NCI-H2196 treated with DMSO at 0.1 percent for 48 hours (cell line): ENCODE data around the gene MAPK13.

Experiments used
- DNase-seq: peaks from one replicate; lab custom pipeline; 2025; ENCODE audit not compliant: unreplicated experiment; lab: John Stamatoyannopoulos, UW

The MAPK13 gene

DNA sequence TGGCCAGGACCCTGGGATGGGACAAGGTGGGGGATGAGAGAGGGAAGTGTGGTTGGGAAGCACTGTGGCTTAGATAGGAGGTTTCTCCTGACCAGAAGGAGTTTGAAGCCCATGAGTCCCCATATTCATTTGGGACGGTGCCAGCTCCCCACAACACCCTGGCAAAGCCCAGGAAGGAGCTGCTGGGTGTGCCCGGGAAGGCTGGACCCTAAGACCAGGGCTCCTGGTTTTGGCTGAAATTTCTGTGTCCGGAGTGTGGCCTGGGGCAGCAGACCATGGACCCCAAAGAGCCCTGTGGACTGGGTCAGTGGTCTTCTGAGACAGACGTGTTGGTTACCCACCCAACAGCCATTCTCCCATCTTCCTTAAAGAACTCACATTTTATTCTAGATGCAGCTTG is 15.2 kb downstream of the MAPK13 start:
- no peak for DNase-seq

- no peak for DNase-seq
Measured at GRCh38 chr6:36147294-36147693, 17.0 kb downstream of the MAPK13 start.

GRCh38 chr6:36149476-36149875 is 19.2 kb downstream of the MAPK13 start:
- DNase-seq = no peak

- no peak for DNase-seq
Measured at GRCh38 chr6:36150283-36150682, 20.0 kb downstream of the MAPK13 start.

GRCh38 chr6:36154286-36154685 is 24.0 kb downstream of the MAPK13 start:
- DNase-seq = no peak

DNA sequence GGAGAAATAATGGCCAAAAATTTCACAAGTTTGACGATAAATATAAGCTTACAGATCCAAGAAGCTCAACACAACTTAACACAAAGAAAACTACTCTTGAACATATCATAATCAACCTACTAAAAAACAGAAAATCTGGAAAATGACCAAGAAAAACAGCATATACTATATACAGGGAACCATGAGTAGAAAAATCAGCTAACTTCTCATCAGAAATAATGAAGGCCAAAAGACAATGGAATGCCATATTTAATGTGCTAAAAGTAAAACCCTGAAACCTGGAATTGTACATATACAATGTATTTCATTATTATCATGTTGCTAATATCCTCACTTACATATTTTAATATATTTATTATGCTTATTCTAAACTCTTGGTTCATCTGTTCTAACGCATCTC is 25.3 kb downstream of the MAPK13 start:
- no peak for DNase-seq

GRCh38 chr6:36160147-36160760 is 29.9 kb downstream of the MAPK13 start:
- DNase-seq = no peak

GRCh38 chr6:36169023-36170007 is 39.0 kb downstream of the MAPK13 start:
- no peak for DNase-seq

- no peak for DNase-seq
Measured at GRCh38 chr6:36170704-36171103, 40.4 kb downstream of the MAPK13 start.

GRCh38 chr6:36171573-36171972 is 41.3 kb downstream of the MAPK13 start:
- DNase-seq = no peak

- no peak for DNase-seq
Measured at GRCh38 chr6:36177166-36177565, 46.9 kb downstream of the MAPK13 start.

DNA sequence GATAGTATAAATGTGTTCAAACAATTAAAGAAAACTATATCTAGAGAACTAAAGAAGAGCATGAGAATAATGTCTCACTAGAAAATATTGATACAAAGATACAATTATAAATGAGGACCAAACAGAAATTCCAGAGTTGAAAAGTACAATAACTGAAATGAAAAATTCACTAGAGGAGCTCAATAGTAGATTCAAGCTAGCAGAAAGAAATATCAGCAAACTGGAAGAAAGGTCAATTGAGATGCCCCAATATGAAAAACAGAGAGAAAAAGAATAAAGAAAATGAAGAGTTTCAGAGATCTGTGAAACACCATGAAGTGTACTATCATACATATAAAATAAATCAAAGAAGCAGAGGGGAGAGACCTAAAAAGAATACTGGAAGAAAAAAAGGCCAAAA is 48.2 kb downstream of the MAPK13 start:
- DNase-seq = no peak

DNA sequence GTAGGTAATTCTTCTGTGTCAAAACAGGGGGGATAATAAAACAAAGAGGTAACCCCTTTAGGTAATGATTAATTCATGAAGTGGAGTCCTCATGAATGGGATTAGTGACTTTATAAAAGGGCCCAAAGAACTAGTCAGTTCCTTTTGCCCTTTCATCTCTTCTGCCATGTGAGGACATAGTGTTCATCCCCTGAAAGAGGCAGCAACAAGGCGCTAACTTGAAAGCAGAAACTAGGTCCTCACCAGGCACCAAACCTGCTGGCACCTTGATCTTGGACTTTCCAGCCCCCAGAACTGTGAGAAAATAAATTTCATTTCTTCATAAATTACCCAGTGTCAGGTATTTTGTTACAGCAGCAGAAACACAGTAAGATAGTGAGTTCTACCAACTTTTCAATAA is 49.8 kb downstream of the MAPK13 start:
- DNase-seq = no peak

GRCh38 chr6:36184311-36184710 is 54.0 kb downstream of the MAPK13 start:
- DNase-seq = no peak

GRCh38 chr6:36186199-36186598 is 55.9 kb downstream of the MAPK13 start:
- DNase-seq = no peak

DNA sequence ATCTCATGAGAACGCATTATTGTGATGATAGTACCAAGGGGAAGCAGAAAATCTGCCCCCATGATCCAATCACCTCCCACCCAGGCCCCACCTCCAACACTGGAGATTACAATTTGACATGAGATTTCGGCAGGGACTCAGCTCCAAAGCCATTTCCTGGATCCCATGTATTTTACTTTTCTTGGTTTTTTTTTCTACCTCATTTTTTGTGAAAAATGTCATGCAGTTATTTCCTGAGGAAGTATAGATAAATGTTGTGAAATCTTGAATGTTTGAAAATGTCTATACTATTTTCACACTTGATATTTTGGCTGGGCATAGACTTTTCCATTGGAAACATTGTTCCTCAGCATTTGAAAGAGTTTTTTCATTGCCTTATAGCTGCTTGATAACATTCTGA is 57.1 kb downstream of the MAPK13 start:
- no peak for DNase-seq
